HG03521 (cell line): Measurements from ENCODE around the gene SERTAD2.

Experiments used
- ATAC-seq: cut with Tn5 transposase; IDR thresholded peaks from one replicate; pipeline ENCODE4 v1.9.1; 2021; ENCODE audit warnings: mild to moderate bottlenecking, moderate library complexity; ENCODE audit not compliant: unreplicated experiment

Gene SERTAD2

DNA sequence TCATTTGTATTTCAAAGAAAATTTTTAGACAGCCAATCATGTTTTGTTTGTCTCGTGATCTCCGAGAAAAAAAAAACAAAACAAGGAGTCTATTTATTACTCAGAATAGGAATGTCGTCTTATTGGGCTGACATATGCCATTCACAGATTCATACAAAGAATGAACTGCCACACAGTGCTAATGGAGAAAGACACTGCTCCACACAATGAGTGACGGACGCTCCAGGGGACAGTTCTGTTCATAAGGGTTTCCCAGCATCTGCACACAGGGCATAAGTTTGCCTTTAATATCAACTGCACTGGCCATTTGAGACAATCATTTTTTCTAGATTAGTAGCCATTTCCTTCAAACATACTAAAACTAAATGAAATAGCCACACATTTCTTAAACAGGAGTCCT is 3.4 kb downstream of the SERTAD2 start:
- ATAC-seq: no peak

DNA sequence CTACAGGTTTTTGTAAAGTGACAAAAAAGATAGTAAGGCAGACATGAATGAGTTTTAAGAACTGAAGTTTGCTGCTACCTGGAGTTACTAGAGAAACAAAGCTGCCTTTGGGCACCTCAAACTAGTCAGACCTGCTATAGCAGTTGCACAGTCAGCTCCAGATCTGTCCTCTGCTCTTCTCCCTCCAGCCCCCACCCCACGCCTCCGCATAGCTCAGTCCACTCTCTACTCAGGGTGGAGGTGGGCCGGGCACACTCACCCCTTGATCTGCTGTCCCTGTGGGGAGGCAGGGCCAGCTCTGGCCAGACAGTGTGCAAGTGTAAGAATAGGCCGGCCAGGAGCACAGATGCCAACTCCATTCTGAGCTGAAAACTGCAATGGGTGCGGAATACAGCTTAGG is 4.1 kb downstream of the SERTAD2 start:
- no peak for ATAC-seq

DNA sequence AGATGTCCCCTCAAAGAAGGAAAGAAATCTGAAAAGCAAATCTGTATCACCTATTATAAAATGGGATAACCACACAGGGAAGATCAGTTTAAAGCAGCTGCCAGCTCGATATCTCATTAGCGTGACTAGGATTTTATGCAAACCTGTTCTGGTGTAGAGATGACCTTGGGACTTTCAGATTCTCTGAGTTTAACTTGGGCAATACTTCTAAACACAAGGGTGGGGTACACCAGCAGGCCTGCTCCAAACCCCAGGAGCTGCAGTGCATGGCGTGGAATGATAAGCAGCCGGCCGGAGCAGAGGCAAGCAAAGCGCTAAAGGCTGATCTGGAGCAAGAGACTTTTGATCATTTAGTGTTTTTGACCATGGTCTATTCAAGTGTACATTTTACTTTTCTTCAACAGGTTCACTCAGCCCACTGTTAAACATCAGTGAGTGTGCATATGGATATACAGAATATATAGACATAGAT is 4.7 kb downstream of the SERTAD2 start:
- no peak for ATAC-seq

DNA sequence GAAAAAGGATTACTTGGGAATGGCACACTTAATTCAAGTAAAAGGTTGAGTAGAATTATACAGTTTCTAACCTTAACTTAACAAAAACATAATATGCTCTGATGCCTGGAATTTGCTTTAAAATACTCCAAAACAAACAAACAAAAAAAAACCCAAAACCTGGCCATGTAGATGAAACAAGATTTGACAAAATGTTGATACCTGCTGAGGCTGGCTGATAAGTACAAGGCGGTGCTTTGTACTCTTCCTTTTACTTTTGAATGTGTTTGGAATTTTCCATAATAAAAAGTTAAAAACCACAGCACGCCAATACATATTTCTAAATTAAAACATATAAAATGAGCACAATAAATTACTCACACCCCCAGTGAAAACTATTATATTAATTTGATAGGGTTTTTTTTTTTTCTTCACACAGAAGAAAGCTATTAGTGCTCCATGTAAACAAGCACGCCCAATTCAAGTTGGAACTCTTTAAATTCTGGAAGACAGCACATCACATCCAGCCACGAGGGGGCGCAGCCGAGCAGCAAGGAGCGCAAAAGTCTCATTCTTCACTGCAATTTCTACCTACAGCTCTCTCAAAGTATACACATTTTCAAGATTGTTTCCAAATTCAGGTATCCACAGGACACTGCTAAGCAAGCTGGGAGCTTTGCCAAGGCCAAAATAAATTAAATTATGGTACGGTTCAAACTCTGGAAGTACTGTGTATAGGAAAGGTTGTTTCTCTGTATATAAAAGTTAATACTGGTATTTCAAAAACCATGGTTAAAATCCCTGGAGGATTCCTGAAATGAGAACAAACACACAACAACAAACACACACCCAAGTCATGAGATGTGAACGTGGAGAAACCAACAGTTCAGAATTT is 7.5 kb downstream of the SERTAD2 start:
- ATAC-seq: no peak

DNA sequence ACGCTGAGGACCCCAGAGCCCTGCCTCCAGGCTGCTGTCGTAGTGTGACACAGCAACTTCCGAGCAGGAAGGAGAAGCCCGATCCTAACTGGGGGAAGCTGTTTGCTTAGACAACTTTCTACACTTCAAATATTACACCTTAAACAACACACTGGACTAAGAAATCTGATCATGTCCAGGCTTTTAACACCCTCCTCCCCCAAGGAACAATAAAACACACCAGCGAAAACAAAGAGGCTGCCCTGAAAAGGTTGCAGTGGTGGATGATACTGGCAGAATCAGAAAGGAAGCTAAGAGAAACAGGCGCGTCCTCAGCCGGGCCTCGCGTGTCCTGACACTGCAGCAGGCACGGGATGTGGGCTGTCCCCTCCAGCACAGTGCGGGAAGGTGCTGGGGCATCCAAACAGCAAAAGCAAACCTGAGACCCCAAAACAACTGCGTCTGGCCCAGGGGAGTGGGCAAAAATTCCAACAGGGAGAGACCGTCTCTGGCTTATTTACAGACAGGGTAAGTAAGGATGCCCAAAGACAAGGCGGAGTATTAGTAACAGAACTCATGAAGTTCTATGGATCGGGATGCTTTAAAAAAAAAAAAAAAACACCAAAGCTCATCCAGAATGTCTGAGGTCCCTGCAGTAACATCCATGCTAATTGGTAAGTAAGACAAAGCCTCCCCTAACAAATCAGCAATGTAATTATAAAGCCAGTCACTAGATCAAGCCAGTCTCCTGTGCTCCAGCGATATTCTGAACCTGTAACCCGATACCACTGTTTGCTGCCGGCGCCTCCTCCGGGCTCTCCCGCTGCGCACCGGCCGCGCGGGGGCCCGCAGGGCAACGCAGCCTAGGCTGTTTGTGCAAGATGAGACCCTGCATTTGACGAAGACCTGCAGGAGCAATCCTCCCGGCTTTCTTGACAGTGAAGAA is 9.0 kb downstream of the SERTAD2 start:
- peak; percentile 38 for ATAC-seq

DNA sequence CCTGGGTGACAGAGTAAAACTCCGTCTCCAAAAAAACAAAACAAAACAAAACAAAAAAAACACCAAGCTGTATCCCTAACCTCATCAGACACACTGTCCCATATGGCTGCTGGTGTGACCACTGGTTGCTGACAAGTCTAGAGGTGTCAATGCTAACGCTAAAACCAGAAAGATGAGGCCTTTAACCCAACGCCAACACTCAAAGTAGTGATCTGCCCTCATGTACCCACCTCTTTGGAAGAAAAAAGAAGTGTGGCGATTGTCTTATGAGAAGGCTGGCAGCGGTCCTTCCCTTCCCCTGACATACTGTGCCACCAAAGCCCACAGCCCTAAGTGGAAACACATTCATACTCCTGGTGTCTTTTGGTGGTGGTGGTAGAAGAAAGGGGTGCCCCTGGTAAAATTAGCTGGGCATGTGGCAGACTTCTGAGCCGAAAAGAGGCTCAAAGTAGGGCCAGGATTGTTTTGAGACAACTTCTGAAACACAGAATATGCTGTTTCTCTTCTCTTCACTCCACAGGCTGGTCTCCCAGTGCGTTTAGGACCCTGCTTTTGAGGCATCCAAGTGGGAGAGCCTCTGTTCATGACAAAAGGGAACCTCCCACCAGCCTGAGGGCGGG is 9.8 kb downstream of the SERTAD2 start:
- ATAC-seq: no peak

DNA sequence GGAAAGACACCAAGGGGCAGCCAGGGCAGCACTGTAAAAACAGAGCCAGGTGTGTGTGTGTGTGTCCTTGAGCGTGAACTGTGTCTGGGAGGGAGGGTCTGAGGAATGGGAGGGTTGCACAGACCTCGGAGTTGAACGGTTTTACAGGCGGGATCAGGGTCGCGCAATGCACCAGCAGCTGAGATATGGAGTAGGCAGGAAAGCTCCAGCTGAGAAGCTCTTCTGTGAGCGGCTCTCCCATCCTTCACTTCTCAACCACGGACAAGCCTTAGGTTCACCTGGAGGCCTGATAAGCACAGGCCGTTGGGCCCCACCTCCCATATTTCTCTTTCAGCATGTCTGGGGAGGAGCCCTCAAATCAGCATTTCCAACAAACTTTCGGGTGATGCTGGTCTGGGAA is 12.1 kb downstream of the SERTAD2 start:
- no peak for ATAC-seq

DNA sequence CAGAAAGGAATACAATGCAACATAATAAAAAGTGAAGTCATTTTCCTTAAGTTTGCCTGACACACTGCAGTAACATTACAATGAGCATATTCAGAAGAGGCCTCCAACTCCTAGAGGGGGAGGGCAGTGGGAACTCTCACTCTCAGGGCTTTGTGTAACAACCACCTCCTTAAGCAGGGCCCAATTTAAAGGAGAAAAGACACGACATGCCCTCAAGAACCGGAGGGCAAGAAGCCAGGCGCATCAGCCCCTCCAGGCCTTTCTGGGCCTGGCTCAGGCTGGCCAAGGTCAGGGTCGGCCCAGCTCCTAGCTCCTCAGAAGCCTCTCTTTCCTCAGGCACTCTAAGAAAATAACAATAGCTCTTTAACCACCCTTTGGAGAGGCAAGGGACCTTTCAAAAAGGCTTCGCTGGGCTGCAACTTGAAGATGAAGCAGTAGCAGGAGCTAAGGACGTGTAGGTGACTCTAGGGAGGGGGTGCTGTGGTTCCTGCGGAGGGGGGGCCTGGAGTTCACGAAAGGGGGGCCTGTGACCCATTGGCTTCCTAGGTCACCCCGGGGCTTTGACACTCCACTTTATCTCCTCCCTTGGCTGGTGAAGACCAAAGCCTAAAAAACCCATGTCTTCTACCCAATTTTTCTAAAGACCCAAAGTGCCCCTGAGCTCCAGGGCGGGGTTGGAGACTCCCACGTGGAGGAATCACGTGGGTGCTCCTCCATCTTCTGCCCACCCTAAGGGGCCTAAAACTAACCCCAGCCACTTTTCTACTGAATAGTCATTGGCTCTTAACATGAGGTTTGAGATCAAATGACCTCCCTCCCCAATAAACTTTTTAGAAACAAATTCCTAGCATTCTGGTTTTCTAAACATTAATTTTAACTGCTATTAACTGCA is 13.3 kb downstream of the SERTAD2 start:
- no peak for ATAC-seq

DNA sequence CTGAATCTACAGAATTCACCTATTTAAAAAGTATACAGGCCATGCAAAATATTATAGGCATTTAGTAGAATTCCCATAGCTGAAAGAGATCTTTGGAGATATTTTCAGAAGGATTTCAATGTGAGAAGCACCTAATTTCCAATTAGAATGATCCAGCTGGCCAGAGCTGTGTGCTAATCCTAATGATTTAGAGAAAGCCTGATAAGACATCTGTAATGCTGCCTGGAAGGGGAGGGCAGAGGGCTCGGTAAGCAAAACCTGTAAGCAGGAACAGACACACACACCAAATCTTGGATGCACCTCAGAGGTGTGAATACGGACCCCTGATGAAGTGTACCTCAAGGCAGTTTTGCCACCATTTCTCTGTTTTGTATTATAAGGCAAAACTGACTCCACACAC is 14.0 kb downstream of the SERTAD2 start:
- ATAC-seq: no peak

DNA sequence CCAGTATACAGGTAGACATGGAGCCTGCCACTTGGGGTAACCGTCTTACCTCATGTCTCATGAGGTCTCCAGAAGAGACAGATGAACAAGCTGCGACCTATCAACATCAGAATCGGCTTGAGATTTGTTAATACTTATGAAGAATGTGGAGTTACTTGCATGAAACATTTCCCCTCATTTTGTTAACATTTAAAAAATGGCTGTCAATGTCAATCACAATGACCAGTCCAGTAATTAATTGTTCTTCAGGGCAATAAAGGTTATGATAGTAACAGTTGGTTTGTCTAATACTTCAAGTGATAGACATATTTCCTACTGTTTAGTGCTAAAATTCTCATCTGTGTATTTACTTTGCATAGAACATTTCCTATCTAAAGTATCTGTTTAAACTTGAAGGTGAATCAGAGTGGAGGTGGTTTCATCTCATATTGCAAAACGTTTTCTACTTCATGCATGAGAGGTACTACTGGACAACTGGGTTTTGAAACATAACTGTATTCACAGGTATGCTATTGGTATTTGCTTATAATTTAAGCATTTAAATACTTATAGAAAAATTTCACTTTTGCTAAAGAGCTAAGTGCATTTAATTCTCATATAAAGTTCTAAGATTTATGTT is 15.1 kb downstream of the SERTAD2 start:
- no peak for ATAC-seq

DNA sequence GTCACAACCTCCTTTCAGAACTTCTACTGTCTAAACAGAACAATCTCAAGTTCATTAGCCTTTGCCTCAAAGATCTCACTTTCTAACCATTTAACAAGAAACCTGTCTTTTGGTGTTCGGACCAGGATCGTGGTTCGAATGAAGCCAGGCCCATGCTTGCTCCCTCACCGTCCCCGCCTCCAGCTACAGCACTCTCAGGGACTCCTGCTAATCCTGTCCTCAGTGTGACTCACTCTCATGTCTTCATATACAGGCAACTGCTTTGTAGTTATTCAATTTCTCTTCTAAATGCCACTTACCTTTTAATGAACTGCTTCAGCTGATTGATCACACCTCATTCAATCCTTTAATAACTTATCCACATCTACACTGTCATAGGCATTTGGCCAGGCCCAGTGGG is 15.8 kb downstream of the SERTAD2 start:
- ATAC-seq: no peak

DNA sequence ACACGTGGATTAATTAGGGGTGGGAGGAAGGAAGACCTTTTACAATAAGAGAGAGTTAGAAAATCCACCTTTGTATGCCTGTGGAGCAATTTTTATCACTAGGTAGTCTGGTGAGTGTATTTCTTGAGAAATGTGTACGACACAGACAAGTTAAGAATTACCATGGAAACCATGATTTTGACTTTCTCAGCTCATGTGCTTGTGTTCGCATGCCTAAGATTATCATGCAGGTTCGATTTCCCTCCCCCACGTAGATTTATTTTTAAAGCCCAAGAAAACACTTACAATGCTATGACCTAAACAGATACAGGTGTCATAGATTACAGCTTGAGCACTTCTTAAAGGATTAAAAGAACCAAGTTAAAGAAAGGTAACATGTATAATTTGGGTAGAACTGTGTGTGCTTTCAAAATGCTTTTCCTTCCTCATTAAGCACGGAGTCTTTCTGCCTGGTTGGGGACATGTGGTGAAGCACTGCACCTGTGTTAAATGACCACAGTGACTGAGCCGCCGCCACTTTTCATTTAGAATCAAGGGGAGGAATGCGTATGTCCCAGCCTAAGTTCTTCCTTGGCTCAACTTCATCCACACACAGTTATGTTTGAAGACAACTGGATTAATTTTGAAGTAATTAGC is 16.6 kb downstream of the SERTAD2 start:
- peak; percentile 52 for ATAC-seq

DNA sequence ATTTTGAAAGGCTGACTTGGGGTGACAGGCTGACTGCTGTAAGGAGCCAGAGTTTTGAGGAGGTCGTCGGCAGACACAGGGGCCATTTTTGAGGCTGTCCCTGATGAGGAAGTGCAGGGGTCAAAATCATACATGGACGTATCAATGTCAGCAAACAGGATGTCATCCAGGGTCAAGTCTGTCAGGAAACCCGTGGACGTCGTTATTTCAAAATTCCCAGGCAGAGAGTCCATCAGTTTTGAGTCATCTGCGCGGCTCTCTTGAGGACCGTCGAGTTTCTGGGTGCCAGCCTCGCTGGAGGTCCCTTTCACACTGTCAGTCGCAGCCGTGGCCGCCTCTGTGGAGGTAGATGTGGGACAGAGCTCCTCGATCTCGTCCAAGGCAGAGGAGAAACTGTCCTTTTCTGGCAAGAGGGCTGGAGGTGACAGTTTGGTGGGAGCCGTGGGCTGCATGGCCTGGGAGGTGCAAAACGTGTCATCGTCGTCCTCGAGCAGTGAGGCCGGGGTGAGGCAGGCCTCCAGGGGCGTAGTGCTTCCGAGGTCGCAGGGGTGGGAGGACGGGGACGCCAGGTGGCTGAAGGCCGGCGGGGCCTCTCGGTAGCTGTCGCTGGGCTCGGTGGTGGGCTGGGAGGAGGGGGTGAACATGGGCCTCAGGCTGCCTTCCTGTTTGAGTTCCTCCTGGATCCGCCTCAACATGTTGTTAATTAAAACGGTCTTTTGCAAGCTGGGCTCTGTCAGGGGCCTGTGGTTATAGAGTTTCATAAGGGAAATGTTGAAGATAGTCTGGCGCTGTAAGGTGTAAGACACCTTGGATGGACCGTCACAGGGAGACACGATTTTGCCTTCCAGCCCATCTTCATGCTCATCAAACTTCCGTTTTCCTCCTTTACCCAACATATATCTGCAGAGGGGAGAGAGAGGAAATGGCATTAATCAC is 17.5 kb downstream of the SERTAD2 start:
- ATAC-seq: peak; percentile 46

DNA sequence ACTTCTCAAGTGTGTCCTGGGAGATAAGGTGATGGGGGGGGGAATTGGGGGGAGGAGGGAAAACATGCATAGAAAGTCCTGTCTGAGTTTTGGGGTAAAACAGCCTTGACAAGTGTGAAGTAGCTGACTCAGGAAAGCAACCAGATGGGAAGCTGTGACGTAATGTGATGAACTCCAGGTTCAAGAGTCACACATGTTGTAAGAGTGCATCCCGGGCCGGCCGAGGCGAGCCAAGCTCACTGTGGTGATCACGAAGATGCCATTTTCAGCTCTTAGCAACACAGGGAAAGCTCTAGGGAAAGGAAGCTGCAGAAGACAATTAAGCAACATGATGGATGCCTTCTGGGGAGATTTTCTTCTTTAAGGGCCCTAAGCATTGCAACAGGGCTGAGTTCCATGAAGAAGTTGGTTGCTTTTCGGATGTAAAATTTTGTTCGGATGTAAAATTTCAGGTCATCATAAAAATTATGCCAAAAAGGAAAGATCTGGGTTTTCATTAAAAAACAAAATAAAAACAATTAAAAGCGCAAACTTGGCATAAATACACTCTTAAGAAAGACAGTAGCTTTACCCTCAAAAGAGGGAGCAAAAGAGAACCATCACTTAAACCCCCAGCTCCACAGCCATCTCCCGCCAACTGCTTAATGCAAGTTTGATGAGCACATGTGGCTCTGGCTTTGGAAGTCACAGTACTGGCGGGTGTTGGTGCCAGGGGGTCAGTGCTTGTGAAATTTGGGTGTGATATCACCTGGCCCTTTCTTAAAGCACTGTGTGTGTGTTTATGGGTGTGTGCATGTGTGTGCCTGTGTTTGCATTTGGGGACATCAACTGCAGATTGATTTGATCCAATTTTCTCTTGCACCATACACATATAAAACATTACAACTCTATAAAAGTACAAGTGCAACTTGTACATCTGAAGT is 19.1 kb downstream of the SERTAD2 start:
- ATAC-seq: no peak

DNA sequence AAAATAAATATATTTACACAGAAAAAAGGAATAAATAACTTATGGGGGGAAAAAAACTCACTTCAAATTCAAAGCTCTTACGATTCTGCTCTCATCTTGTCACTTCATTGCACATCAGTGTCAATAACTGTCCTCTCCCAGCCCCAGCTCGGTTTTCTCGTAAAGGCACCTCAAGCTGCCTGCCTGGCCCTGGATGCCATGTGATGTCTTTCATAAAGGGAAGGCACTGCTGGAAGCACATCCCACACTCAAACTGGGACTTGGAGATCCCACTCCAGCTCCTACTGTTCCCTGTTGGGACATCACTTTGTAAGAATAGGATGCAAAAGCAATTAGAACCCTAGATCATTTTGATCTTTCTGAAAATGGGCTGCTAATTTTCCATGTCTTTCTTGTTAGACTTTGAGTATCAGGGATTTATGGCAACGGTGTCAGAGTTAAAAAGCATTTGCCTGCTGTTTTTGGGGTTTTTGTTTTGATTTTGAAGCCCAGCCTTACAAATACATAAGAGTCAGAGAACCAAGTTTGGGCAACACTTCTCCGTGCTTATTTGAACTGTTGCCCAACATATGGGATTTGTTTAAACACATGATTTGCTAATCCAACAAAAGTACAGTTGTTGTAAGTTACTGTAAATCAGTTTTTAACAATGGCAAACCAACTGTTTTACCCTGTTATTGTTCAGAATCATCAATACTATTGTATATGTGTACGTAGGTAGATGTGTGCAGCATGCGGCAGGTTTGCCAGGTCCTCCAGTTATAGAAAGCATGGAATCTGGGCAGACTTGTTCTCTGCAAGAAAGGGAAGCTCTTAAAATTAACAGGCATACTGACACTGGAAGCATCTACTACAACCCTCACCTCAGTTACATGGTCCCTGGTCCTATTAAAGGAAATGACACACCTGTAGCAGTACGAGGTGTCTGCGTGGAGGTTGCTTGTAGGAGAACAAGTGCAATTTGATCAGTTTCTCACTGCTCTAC is 20.6 kb downstream of the SERTAD2 start:
- ATAC-seq: no peak

DNA sequence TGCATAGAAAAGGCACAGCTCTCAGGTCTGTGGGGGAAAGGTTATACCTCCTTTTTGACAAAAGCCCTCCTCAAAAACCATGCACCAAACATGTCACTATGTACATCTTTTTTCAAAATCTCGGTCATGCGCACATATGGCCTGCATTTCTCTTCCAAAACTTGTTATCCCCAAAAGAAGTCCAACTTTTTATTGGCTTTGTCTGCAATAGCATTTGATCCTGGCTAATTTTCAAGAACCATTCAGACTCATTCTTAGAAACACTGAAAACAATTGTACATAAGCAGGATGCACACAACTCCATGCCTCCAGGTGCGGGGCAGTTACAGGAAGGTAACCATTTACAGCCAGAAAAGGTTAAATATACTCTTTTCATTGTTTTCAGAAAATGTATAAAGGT is 21.9 kb downstream of the SERTAD2 start:
- ATAC-seq: no peak
